HG02970 (cell line): Measurements from ENCODE around the gene UBE2V1.
"Not testable (repeated sequence)": the region's sequence is repeated elsewhere in the genome, so short reads cannot be mapped to it uniquely, and the experiment has no call there.

ENCODE experiments used
- ATAC-seq: cut with Tn5 transposase; IDR thresholded peaks from one replicate; pipeline ENCODE4 v1.9.1; 2021; ENCODE audit warnings: mild to moderate bottlenecking, moderate library complexity, moderate number of reproducible peaks; ENCODE audit not compliant: unreplicated experiment, low FRiP score

Gene UBE2V1

DNA sequence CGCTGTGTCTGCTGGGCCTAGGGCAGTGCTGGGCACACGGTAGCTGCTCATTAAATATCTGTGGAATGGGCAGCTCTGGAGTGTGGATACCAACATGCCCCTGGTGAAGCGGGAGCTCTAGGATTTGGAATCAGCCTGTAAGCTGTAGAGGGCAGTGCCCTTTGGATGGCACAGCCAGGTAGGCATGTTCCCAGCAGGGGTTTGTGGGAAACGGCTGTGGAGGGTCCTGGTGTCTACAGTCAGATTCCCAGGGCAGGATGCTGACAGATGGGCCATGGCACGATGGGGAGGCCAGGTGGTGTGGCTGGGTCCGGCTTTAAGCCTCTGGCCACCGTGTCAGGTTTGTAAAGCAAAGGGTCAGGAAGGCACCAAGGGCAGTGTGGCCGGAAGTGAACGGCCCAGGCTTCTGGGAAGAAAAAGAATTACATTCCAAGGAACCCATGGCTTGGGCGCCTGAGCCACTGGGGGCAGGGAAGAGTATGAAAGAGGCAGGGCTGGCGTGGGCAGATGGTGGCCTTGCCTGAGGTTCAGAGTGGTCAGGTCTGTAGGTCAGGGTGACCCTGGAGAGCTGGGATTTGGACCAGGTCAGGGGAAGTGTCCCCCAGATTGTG, 44.8 kb downstream of the UBE2V1 start:
- no peak for ATAC-seq

DNA sequence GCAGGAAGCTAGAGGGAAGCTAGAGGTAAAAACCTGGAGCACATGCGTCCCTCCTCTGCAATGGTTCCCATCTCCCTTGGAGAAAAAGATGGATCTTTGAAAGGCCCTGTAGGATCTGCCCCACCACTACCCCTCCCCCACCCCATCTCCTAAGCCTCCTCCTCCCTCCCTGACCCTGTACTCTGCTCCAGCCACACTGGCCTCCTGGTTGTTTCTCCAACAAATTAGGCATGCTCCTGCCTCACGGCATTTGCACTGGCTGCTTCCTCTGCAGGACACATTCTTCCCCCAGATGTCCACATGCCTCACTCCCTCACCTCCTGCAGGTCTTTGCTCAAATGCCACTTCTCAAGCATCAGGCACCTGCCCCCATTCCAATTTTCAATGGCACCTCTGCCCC, 45.5 kb downstream of the UBE2V1 start:
- no peak for ATAC-seq

DNA sequence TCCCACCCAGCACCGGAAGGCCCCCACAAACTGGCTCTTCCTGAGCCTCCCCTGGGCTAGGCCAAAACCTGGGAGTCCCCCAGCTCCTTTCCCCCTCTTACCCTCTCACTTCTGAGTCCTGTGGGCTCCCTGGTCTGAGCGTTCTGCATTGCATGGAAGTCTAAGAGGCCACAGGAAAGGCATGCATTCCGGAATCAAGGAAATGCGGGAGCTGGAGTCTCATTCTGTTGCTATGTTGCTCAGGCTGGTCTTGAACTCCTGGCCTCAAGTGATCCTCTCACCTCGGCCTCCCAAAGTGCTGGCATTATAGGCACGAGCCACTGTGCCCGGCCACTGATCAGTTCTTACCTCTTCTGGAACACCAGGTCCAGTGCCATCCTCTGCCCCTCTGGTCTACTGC, 45.9 kb downstream of the UBE2V1 start:
- ATAC-seq: no peak

DNA sequence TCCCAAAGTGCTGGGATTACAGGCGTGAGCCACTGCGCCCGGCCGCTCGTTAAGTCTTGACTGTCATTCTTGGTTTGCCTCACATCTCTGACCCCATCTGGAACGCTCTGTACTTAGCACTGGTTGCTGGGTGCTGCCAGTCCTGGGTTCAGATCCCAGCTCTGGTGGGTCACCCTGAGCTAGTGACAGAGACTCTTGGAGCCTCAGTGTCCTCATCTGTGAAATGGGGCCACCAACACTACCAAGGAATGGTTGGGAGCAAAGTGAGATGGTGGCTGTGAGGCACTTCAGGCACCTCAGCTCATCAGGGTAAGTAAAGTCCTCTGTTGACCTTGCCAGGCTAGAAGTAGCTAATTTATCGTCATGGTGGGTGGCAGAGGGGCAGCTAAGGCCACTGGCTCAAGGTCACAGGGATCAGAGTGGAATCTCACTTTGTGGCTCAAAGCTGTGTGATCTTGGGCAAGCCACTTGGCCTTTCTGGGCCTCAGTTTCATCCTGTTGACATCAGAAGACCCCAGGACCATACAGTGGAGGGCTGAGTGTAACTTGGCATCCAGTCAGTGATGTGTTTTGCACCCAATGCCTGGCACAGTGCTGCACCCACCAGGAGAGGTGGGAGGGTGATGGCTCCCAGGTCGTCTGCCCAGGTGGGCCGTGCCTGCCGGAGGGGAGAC, 46.7 kb downstream of the UBE2V1 start:
- no peak for ATAC-seq

DNA sequence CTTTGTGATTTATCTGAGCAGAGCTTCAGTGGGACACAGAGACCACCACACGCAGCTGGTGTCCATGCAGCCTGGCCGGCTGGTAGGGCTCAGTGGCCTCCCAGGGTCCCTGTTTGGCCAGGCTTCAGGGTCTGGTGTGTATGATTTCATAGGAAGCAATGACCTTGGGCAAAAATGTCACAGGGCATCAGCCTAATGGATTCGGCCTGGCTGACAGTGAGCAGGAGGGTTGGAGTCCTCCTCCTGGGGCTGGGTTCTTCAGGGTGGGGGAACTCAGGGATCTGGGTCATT, 47.7 kb downstream of the UBE2V1 start:
- no peak for ATAC-seq

DNA sequence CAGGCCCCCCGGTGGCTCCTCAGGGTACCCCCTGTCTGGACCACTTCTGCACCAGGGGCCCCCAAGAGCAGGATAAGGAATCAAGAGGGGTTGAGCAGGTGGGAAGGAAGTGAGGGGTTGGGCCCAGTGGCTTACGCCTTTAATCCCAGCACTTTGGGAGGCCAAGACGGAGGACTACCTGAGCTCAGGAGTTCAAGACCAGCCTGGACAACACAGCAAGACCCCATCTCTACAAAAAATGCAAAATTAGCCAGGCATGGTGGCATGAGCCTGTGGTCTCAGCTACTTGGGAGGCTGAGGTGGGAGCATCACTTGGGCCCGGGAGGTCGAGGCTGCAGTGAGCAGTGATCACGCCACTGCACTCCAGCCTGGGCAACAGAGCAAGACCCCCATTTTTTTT, 49.2 kb downstream of the UBE2V1 start:
- not testable (repeated sequence) for ATAC-seq

DNA sequence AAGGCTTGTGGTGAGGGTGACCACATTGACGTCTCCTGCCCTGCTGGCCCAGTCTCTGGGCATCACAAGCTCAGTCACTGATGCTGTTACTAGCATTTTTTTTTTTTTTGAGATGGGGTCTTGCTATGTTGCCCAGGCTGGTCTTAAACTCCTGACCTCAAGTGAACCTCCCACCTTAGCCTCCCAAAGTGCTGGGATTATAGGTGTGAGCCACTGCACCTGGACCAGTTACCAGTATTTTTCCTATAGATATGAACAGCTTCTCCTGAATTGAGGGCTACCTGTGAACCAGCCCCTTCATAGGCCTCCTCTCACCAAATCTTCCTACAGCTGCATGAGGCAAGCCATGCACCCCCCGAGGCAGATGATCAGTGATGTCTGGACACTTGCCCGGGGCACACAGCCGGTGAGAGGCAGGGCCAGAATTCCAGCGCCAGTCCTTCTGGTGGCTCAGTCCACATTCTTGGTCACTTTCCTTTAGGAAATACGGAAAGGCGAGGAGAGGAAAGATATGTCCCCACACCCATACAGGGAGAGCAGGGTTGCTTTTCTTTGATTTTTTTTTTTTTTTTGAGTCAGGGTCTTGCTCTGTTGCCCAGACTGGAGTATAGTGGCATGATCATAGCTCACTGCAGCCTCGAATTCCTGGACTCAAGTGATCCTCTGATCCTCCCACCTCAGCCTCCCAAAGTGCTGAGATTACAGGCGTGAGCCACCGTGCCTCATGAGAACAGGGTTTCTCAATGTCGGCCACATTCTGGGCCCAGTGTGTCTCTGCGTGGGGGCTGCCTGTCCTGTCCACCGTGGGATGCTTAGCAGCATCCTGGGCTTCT, 50.7 kb downstream of the UBE2V1 start:
- ATAC-seq: no peak

DNA sequence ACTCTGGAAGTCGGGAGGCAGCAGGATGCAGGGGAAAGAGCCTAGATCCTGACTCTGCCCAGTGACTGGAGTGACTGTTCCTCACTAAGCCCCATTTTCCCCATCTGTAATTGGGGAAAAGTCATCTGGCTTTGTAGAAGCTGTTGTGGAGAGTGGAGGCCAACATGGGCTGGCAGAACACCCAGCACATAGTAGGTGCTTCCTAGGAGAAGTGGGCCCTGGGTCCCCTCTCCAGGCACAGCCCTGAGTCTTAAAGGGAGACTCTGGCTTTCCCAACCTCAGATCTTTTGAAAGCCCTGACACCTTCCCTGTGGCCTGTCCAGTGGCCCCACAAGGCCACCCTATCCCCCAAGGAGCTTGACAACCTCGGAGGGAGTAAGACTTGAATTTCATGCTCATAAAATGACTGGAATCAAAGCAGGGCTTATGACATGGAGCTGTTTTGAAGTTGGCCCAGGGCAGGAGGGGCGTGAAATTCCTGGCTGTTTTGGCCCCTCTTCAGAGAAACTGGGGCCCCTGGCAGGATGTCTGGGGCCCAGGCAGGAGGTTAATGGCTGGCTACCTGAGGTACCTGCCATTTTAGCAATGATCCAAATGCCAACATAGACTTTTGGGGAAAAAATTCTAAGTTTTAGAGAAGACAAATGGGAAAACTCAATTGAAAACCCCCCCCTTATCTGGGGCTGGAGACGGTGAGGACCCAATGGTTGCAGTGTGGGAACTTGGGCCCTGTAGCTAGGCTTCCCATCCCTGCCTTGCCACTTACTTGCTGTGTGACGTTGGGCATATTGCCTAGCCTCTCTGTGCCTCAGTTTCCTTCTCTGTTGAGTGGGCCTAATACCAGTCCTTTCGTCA, 51.6 kb downstream of the UBE2V1 start:
- no peak for ATAC-seq

DNA sequence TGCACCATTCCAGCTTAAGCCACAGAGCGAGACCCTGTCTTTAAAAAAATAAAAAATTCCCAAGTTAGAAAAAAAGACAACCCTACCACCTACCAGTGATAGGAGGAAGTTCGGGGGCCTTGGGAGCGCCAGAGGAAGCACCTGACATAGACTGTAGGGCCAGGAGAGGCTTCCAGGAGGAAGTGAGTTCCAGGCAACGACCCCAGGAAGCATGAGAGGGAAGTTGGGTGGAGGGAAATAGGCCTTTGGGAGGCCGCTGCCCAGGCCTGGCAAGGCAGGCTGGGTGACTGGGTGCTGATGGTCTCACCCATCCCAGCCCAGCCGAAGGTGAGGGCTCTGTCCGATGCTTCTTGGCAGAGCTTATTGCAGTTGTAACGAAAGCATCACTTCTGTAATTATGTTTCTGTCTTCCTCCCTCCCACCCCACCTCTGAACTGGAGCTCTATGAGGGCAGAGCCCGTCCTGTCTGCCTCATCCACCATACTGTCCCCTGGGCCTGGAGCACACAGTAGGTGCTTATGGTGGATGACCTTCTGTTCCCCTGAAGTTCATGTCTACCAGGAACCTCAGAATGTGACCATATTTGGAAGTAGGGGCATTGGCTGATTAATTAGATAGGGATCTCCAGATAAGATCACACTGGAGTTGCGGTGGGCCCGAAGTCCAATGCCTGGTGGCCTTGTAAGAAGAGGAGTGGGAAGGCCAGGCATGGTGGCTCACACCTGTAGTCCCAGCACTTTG, 54.1 kb downstream of the UBE2V1 start:
- ATAC-seq: no peak

DNA sequence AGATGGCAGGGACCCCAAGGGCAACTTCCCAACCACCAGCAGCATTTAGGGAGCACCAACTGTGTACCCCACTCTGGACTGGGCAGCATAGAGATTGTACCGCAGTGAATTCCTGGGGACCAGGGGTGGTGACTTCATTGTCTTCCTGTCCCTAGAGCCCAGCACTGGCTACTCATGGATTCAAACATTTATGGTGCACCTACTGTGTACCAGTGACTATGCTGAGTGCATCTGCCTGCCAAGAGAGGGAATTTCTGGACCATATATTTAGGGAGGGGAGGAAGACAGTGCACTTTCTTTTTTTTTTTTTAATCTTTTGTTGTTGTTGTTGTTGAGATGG, 55.3 kb downstream of the UBE2V1 start:
- no peak for ATAC-seq

DNA sequence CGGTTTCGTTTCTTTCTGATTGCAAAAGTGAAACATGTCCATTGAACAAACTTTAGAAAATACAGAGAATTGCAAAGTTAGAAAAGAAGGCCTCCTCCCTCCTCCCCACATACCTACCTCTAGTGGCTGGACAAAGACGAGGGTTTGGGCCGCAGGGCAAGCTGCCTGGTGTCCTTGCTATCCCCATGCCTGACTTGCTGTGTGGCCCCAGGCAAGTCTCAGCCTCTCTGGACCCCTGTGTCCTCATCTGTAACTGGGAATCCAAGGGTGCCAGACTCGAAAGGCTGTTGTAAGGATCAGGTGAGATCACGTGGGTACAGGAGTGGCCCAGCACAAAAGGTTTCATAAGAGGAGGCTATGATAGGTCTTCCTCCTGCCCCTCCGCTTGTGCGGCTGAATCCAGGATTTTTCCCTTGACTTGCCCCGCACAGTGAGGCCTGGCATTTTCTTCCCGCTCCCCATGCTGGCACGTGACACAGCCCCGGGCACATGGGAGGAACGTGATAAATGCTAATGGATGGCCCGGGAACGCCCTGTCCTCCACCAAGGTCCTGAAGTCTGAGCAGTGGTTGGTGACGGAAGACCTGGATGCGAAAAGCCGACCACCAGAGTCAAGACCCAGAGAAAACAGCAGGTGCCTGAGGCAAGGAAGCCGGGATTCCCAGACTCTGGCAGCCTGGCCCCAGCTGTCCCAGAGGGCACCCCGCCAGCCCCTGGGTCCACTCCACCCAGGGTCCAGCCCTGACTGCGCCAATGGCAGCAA, 55.8 kb downstream of the UBE2V1 start:
- no peak for ATAC-seq

DNA sequence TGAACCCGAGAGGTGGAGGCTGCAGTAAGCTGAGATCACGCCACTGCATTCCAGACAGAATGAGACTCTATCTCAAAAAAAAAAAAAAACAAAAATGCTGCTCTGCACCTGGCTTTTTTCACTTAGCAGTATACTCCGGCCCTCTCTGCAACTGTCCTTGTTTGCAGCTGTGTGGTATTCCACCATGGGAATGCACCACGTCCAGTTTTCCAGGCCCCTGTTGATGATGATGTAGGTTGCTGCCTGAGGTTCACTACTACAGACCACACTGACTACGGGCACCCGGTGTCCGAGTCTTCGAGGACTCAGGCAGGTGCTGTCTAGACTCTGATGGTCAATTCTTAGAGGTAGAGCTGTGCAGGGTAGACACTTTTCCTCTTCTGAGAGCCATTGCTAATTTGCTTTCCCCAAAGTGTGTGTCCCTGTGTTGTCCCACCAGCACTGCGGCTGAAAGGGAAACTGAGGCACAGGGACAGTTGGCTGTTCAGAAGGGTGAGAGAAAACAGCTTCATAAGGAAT, 56.5 kb downstream of the UBE2V1 start:
- no peak for ATAC-seq

DNA sequence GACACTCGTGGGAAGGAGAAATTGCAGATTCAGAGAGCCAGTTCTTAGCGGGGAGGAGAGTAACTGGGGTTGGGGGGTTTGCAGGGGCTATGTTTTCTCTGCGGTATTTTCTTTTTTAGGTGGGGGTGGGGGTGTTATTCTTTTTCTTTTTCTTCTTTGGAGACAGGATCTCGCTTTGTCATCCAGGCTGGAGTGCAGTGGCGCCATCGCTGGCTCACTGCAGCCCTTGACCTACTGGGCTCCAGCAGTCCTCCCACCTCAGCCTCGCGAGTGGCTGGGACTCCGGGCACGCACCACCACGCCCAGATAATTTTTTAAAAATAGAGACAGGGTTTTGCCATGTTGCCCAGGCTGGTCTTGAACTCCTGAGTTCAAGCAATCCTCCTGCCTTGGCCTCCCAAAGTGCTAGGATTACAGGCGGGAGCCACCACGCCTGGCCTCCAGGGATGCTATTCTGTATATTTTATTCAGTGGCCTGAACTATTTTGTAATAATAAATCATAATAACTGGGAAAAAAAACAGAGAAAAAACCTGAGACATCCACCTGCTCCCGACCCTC, 57.3 kb downstream of the UBE2V1 start:
- no peak for ATAC-seq

DNA sequence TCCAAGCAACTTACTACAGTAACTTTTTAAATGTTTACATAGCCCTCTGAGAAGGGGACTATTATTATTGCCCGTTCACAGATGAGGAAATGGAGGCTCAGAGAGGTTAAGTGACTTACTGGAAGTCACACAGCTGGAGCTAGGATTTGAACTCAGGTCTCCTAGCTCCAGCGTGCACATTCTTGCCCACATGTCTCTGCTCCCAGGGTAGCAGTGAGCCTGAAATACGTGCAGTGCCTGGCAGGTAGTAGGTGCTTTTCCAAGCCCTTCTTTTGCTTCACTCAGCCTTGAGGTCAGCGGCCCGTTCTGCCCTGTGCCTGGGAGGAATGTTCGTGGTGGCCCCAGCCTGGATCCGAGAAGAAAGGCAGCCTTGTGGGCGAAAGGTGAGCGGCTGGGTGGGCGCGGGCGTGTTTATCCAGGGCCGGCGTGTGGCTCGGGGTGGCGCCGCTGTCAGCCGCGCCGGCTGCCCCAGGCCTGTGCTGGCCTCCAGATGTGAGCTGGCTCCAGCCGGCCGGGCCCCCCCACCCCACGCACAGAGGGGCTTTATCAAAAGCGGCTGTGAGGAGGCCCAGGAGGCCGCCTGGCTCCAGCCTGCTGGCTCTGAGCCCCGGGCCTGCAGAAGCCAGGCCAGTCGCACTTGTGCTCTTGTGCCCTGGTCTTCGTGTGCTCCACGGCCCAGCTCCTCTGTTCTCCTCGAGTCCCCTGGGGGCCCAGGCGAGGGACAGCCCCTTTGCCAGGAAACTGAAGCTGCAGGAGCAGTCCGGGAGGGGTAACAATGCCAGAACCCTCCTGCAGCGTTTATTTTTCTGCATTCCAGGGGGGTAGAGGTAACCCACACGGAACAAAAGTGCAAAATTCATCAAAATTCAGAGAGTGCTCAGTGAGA, 58.1 kb downstream of the UBE2V1 start:
- ATAC-seq: no peak

DNA sequence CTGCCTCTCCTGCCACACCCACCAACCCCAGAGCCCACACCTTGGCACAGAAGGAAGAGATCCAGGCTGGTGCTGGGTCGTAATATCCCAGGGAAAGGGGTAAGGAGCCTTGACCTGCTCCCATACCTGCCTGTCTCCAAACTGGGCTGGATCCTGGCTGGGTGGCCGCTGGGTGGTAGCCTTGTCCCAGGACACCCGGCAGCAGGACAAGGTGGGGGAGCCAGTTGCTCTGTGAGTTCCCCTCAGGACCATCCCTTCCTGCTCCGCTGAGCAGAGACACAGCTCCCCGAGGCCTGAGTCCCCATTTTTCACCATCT, 58.8 kb downstream of the UBE2V1 start:
- no peak for ATAC-seq

DNA sequence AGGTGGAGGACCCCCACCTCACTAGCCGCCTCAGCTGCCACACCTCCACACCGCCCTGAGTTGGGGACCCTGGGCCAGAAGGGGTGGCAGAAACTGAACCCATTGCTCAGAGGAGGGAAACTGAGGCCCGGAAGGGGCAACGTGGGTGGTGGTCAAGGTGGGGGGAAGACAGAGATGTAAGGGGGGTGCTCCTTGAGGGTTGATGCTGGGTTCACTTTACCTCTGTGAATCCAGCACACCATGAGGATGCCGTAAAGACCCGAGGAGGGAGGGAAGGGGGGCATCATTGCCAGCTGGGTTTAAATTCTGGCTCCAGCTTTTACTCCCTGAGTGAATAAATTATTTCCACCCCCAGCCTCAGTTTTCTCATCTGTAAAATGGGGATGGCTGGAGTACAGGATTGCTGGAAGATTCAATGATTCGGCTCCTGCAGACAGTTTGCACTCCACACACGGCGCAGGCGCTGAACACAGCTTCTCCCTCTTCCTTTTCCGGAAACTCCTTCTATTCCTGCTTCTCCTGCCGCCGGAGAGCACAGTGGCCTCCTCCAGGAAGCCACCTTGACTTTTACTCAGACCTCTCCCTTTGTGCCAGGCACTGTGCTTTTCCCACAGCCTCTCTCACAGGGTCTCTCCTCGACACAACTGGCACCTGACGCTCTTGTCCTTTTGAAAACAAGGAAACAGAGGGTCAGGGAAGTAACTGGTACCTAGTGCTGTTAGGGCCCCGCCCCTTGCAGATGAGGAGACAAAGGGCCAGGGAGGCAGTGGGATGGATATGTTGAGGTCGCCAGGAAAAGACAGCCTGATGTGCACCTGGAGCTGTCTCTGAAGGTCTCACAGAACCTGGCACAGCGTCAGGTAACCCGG, 59.4 kb downstream of the UBE2V1 start:
- ATAC-seq: no peak

DNA sequence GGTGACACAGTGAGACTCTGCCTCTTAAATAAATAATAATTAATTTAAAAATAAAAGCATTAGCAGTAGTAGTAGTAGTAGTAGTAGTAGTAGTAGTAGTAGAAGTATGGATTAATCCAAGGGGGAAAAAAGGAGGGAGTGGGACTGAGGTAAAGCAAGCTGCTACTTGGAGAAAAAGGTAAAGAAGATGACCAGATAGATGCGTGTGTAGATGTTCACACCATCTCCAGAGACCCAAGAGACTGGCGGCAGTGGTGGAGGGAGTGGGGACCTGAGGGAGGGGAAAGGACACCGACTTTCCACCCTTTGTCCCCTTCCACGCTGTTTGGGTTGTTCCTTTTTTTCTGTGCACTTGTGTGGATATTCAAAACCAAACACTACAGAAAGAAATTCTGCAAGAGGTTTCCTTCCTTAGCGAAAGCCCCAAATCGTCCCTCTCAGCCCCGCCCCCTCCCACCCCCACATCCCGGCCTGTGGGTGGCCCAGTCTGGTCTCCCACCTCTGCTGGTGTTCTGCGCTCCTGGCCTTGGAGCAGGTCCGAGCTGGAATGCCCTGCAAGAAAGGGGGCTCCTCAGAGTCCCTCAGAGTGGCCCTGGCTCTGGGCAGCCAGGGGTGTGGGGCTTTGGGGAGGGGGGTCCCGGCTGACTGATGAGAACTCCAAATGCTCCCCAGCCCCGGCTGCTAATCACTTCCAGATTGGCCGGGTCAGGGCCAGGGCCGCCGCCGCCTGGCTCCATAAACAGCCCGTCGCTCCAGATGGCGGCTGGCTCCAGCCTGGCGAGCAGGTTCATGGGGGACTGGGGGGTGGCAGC, 60.2 kb downstream of the UBE2V1 start:
- ATAC-seq: no peak
